Upper lobe of left lung (tissue), 4 donors: ENCODE data around the gene DAPK1.

Experiments
- EP300 ChIP-seq, 4 donors: sonication (generic); formaldehyde crosslinking; IDR thresholded peaks; one replicate each; pipeline ENCODE4 v1.5.1; 2017; ENCODE audit warnings: antibody characterized with exemption in 4 of 4, control low read depth in 2 of 4
- POLR2A ChIP-seq, 4 donors: fragments of 450-650 bp; IDR thresholded peaks; one replicate each; pipeline ENCODE4 v1.5.1; 2016 to 2017; ENCODE audit warnings: antibody characterized with exemption in 4 of 4, mild to moderate bottlenecking in 2 of 4
- POLR2AphosphoS5 ChIP-seq, 2 donors: sonication (generic); formaldehyde crosslinking; IDR thresholded peaks; one replicate each; pipeline ENCODE4 v1.5.1; 2017; ENCODE audit warnings: antibody characterized with exemption in 2 of 2
- TF ChIP-seq, protein P1 (sequence below), 6 experiments: fragments of 450-650 bp in 4 of 6; fragments of 200-600 bp in 2 of 6; sonication (generic) in 2 of 6; IDR thresholded peaks; one replicate each; pipeline ENCODE4 v1.5.1; 2016 to 2019; ENCODE audit warnings: antibody characterized with exemption in 6 of 6

DNA sequence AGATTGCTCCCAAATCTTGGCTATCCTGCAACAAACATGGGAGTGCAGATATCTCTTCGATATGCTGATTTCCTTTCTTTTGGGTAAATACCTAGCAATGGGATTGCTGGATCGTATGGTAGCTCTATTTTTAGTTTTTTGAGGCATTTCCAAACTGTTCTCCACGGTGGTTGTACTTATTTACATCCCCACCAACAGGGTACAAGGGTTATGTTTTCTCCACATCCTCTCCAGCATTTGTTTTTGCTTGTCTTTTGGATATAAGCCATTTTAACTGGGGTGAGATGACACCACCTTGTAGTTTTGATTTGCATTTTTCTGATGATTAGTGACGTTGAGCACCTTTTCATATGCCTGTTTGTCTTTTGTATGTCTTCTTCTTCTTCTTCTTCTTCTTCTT is 248.5 kb downstream of the DAPK1 start:
- TF ChIP-seq, protein P1, sequence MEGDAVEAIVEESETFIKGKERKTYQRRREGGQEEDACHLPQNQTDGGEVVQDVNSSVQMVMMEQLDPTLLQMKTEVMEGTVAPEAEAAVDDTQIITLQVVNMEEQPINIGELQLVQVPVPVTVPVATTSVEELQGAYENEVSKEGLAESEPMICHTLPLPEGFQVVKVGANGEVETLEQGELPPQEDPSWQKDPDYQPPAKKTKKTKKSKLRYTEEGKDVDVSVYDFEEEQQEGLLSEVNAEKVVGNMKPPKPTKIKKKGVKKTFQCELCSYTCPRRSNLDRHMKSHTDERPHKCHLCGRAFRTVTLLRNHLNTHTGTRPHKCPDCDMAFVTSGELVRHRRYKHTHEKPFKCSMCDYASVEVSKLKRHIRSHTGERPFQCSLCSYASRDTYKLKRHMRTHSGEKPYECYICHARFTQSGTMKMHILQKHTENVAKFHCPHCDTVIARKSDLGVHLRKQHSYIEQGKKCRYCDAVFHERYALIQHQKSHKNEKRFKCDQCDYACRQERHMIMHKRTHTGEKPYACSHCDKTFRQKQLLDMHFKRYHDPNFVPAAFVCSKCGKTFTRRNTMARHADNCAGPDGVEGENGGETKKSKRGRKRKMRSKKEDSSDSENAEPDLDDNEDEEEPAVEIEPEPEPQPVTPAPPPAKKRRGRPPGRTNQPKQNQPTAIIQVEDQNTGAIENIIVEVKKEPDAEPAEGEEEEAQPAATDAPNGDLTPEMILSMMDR (IDR thresholded peaks at IDR 0.05) = no peak
- TF ChIP-seq EP300 (IDR thresholded peaks at IDR 0.05) (no peak), POLR2A (IDR thresholded peaks at IDR 0.05) (no peak), POLR2AphosphoS5 (IDR thresholded peaks at IDR 0.05) (no peak)
